Transverse colon (tissue), 4 donors: ENCODE data around the gene PLA2G12B.

Source experiments
- EP300 ChIP-seq: sonication (generic); formaldehyde crosslinking; IDR thresholded peaks from one replicate; pipeline ENCODE4 v1.6.1; 2017; ENCODE audit warnings: antibody characterized with exemption, low read depth
- POLR2A ChIP-seq: fragments of 450-650 bp; IDR thresholded peaks from one replicate; pipeline ENCODE4 v1.6.1; 2016; ENCODE audit warnings: antibody characterized with exemption, mild to moderate bottlenecking, moderate library complexity
- POLR2AphosphoS5 ChIP-seq, 3 donors: sonication (generic); formaldehyde crosslinking; IDR thresholded peaks; one replicate each; pipeline ENCODE4 v1.6.1; 2016; ENCODE audit warnings: antibody characterized with exemption in 3 of 3
- TF ChIP-seq, protein P1 (sequence below), 5 experiments: fragments of 200-600 bp in 3 of 5; fragments of 450-650 bp in 2 of 5; sonication (generic) in 3 of 5; IDR thresholded peaks; 1 replicate in 2 of 5; 2 replicates in 3 of 5; pipeline ENCODE4 v1.5.1; 2016 to 2017; ENCODE audit warnings: antibody characterized with exemption in 5 of 5, inconsistent platforms in 3 of 5, mild to moderate bottlenecking in 2 of 5, moderate library complexity in 1 of 5

GRCh38 chr10:72953687-72954086, 919 bp downstream of the PLA2G12B start:
- TF ChIP-seq, protein P1, sequence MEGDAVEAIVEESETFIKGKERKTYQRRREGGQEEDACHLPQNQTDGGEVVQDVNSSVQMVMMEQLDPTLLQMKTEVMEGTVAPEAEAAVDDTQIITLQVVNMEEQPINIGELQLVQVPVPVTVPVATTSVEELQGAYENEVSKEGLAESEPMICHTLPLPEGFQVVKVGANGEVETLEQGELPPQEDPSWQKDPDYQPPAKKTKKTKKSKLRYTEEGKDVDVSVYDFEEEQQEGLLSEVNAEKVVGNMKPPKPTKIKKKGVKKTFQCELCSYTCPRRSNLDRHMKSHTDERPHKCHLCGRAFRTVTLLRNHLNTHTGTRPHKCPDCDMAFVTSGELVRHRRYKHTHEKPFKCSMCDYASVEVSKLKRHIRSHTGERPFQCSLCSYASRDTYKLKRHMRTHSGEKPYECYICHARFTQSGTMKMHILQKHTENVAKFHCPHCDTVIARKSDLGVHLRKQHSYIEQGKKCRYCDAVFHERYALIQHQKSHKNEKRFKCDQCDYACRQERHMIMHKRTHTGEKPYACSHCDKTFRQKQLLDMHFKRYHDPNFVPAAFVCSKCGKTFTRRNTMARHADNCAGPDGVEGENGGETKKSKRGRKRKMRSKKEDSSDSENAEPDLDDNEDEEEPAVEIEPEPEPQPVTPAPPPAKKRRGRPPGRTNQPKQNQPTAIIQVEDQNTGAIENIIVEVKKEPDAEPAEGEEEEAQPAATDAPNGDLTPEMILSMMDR (IDR thresholded peaks at IDR 0.05) = no peak
- TF ChIP-seq POLR2A (no peak), EP300 (no peak), POLR2AphosphoS5 (IDR thresholded peaks at IDR 0.05) (no peak)
